Gastrocnemius medialis (tissue), 4 donors: Measurements from ENCODE around the gene AGBL1.

ENCODE experiments used
- CTCF ChIP-seq, 5 experiments: fragments of 450-650 bp in 3 of 5; fragments of 200-600 bp in 2 of 5; sonication (generic) in 2 of 5; IDR thresholded peaks in 4 of 5; conservative IDR thresholded peaks in 1 of 5; 1 replicate in 4 of 5; 2 replicates in 1 of 5; pipeline ENCODE4 v1.5.1; 2016 to 2019; ENCODE audit warnings: antibody characterized with exemption in 5 of 5, mild to moderate bottlenecking in 3 of 5, moderate library complexity in 3 of 5
- POLR2A ChIP-seq, 2 donors: fragments of 450-650 bp; IDR thresholded peaks; one replicate each; pipeline ENCODE4 v1.6.1; 2017; ENCODE audit warnings: antibody characterized with exemption in 2 of 2, mild to moderate bottlenecking in 2 of 2, moderate library complexity in 2 of 2

GRCh38 chr15:86903642-86904421, 824.2 kb downstream of the AGBL1 start:
- TF ChIP-seq CTCF (IDR thresholded peaks at IDR 0.05 in 4 of 5, conservative IDR thresholded peaks at IDR 0.05 in 1 of 5) (no peak), POLR2A (IDR thresholded peaks at IDR 0.05) (no peak)
